Upper lobe of right lung (tissue), 1 donor: ENCODE data around the gene FBXW4. TPM values are rescaled to one million over a fixed set of nuclear protein-coding genes. Genes with fewer than 3 reads are reported as not detected.

Experiments used
- ATAC-seq: fragments of 200-7000 bp; cut with Tn5 transposase; one replicate; pipeline ENCODE4 v1.9.1; 2020; ENCODE audit warnings: mild to moderate bottlenecking, moderate library complexity
- DNase-seq: peaks from one replicate; pipeline ENCODE4 v3.0.0-alpha.2; 2020
- H3K27ac ChIP-seq: fragments of 200-600 bp; one replicate; pipeline ENCODE4 v1.8.0; 2022
- H3K27me3 ChIP-seq: fragments of 200-600 bp; one replicate; pipeline ENCODE4 v1.8.0; 2022; ENCODE audit warnings: mild to moderate bottlenecking
- H3K36me3 ChIP-seq: fragments of 200-600 bp; one replicate; pipeline ENCODE4 v1.8.0; 2022
- H3K4me1 ChIP-seq: fragments of 200-600 bp; one replicate; pipeline ENCODE4 v1.8.0; 2022
- H3K4me3 ChIP-seq: fragments of 200-600 bp; one replicate; pipeline ENCODE4 v1.8.0; 2022; ENCODE audit warnings: mild to moderate bottlenecking
- H3K9me3 ChIP-seq: fragments of 200-600 bp; one replicate; pipeline ENCODE4 v1.8.0; 2022
- intact Hi-C: fragments of 100-400 bp; cut with DNase I; formaldehyde crosslinking; loops from one replicate; pipeline ENCODE4 v1.11.0; 2022
- total RNA-seq: library from RNA; stranded (reverse); fragmentation: NEBNext Ultra II Directional; extraction: Animal tissue kit (Norgen Biotek cat#: 25700); gene quantifications from one replicate; pipeline ENCODE4 v1.2.1, GENCODE V29; 2021
- TF ChIP-seq, protein P1 (sequence below): fragments of 200-600 bp; IDR thresholded peaks from one replicate; pipeline ENCODE4 v1.8.0; 2022; ENCODE audit warnings: antibody characterized with exemption
- donor health status: DM: no; HTN: yes; CAD: no; lungs with severe emphysema.

Gene FBXW4
- total RNA-seq, 1 donor from 2014 or later: 94.3 TPM

DNA sequence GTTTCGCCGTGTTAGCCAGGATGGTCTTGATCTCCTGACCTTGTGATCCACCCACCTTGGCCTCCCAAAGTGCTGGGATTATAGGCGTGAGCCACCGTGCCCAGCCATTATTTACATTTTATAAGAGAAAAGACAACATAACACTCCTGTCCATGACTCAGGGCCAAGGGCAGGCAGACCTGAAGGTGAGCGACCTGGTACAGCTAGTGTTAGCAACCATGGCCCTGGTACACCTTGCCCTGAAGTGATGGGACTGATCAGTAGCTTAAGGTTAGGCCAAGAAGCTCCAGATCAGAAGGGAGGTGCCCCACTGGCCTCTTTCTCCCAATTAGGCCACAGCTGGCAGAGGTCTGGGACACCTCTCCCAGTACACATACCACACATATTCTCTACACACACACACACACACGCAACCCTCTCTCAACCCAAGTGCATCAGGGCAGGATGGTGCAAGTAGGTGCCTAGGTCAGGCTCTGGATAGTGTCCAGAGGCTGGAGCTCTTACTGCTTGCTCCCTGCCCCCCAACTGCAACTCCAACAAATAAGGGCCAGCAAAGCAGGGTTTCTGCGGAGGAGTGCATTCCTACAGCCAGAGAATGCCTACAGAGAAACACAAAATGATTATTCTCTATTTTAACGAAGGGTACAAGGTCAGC is 63.0 kb downstream of the FBXW4 start:
- no peaks in the 10 kb centered on the region for H3K9me3 ChIP-seq
- TF ChIP-seq, protein P1, sequence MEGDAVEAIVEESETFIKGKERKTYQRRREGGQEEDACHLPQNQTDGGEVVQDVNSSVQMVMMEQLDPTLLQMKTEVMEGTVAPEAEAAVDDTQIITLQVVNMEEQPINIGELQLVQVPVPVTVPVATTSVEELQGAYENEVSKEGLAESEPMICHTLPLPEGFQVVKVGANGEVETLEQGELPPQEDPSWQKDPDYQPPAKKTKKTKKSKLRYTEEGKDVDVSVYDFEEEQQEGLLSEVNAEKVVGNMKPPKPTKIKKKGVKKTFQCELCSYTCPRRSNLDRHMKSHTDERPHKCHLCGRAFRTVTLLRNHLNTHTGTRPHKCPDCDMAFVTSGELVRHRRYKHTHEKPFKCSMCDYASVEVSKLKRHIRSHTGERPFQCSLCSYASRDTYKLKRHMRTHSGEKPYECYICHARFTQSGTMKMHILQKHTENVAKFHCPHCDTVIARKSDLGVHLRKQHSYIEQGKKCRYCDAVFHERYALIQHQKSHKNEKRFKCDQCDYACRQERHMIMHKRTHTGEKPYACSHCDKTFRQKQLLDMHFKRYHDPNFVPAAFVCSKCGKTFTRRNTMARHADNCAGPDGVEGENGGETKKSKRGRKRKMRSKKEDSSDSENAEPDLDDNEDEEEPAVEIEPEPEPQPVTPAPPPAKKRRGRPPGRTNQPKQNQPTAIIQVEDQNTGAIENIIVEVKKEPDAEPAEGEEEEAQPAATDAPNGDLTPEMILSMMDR: no peak
- ATAC-seq (peak; percentile 75), DNase-seq (no peak)
- intact Hi-C loops: no loop called here
- no peak overlapping the region for H3K4me3 ChIP-seq
- H3K27me3 ChIP-seq: no peaks in the 10 kb centered on the region
- peaks cover 14% of the 10 kb centered on the region for H3K36me3 ChIP-seq
- no peak overlapping the region for H3K27ac ChIP-seq
- H3K4me1 ChIP-seq: no peaks in the 10 kb centered on the region

DNA sequence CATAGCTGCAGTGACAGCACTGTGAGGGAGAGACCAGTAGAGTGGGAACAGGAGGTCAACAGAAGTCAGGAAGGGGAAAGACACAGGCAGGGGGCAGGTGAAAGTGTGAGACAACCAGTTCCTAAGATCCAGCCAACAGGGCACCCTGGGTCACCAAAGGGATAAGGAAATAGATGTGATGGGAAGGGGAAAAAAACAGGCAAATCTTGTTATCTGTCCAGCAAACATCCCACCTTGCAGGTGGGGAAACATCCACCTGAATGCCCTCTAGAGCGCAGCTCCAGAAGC is 64.4 kb downstream of the FBXW4 start:
- H3K27me3 ChIP-seq: no peaks in the 10 kb centered on the region
- peaks cover 17% of the 10 kb centered on the region for H3K36me3 ChIP-seq
- no peaks in the 10 kb centered on the region for H3K4me1 ChIP-seq
- intact Hi-C loops: no loop called here
- no peaks in the 10 kb centered on the region for H3K9me3 ChIP-seq
- TF ChIP-seq, protein P1: no peak
- no peak for ATAC-seq
- H3K27ac ChIP-seq: no peak overlapping the region
- H3K4me3 ChIP-seq: no peak overlapping the region
- no peak for DNase-seq

DNA sequence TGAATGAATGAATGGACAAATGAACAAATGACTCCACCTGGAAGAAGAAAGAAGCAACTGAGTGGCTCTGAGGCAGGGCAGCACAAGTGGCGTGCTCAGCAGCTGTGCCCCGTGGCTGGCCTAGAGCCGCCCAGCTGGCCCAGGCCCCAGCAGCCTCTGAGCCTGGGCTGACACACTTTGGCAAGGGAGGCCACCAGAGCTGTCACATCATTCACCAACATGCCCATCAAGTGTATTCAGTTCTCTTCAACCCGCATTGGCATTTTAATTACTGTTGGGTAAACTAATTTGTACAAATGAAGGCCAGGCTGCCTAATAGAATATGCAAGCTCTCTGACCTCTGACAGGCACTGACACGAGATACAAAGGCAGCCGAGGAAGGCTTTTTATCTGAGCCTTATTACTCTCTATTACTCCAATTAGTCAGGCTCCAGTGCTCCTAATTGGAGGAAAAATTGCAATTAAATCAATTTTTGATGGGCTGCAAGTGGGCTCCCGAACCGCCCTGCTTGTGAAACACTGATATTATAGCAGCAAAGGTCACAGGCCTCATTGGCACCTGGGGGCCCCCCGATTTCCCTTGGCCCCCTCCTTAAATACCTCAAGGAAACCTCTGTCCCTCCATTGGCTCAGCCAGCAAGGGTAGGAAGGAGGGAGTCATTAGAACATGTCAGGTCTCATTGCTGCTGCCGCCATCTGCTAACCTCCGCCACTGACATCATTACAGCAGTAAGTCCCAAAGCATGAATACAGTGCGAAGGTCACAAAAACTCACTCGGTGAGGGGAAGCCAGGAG is 64.9 kb downstream of the FBXW4 start:
- no peak for ATAC-seq
- intact Hi-C loops: no loop called here
- Histone ChIP-seq H3K36me3 (peaks cover 22% of the 10 kb centered on the region), H3K27me3 (no peaks in the 10 kb centered on the region), H3K27ac (no peak overlapping the region), H3K4me1 (no peaks in the 10 kb centered on the region), H3K9me3 (no peaks in the 10 kb centered on the region), H3K4me3 (no peak overlapping the region)
- no peak for DNase-seq
- TF ChIP-seq, protein P1: no peak

DNA sequence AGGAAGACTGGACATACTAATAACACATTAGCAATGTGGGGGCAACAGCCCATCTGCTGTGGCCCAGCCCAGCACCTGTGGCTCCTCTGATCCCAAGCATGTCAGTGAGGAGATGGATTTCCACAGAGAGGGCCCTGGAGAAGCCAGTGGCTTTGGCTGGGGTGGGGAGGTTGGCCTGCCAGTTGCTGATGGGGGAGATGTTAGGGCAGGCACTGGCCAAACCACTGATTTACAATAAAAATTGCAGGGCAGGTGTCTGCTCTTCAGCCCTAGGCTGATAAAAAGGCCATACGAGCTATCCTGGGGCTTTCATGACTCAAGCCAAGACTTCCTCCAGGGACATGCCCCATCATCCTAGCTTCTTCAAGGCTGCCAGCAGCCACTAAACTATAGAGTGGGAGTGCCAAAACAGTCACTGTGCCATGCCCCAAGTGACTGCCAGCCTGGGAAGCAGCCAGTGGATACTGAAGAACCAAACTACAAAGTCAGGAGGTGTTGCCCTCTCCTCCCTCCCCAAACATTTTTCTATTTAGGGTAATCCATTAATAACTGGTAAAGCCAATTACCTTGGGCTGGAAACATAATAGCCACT is 69.1 kb downstream of the FBXW4 start:
- TF ChIP-seq, protein P1: no peak
- no peaks in the 10 kb centered on the region for H3K4me1 ChIP-seq
- peaks cover 49% of the 10 kb centered on the region for H3K36me3 ChIP-seq
- DNase-seq: peak; percentile 8
- no peak overlapping the region for H3K4me3 ChIP-seq
- H3K27me3 ChIP-seq: no peaks in the 10 kb centered on the region
- no peak for ATAC-seq
- no peak overlapping the region for H3K27ac ChIP-seq
- no peaks in the 10 kb centered on the region for H3K9me3 ChIP-seq
- intact Hi-C loops: no loop called here

DNA sequence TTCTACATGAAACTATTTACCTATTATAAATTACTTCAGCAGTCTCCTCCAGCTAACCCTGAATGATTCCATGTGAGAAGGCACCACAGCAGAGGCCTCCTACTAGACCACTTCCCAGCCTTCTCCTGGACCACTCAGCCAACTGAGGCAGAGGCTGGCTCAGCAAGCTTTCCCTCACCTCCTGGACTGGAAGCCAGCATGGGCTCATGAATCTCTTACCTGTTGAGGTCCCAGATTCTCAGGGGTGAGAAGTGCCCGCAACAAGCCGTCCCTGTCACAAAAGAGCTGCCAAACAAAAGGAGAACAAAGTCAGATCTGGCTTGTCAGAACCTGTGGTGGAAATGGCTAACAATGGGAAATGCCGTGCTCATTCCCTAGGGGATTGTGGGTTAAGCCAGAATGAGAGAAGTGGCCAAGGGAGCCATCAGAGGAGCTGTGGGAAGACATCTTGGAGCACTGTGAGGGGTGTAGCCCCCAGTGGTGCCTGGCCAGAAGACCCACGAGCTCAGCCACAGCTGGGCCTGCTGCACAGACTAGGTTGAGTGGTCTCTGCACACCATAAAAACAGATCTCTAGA is 70.4 kb downstream of the FBXW4 start:
- Histone ChIP-seq H3K27ac (no peak overlapping the region), H3K4me3 (no peak overlapping the region), H3K4me1 (no peaks in the 10 kb centered on the region), H3K9me3 (no peaks in the 10 kb centered on the region), H3K27me3 (no peaks in the 10 kb centered on the region), H3K36me3 (peaks cover 51% of the 10 kb centered on the region)
- TF ChIP-seq, protein P1: no peak
- ATAC-seq: no peak
- intact Hi-C loops: no loop called here
- DNase-seq: no peak
